Measurements from ENCODE around the gene PIEZO1.

GRCh38 chr16:88672776-88673175, 112.2 kb downstream of the PIEZO1 start:
- TF ChIP-seq CTCF (IDR thresholded peaks at IDR 0.05) (peak; percentile 18; the same call in 1 of the 3 replicates), HDAC2 (IDR thresholded peaks at IDR 0.05) (no peak), POLR2A (IDR thresholded peaks at IDR 0.05; ENCODE audit: low read length) (no peak), USF2 (IDR thresholded peaks at IDR 0.05) (no peak)
